ENCODE results near the gene GABRD.

GABRD gene

DNA sequence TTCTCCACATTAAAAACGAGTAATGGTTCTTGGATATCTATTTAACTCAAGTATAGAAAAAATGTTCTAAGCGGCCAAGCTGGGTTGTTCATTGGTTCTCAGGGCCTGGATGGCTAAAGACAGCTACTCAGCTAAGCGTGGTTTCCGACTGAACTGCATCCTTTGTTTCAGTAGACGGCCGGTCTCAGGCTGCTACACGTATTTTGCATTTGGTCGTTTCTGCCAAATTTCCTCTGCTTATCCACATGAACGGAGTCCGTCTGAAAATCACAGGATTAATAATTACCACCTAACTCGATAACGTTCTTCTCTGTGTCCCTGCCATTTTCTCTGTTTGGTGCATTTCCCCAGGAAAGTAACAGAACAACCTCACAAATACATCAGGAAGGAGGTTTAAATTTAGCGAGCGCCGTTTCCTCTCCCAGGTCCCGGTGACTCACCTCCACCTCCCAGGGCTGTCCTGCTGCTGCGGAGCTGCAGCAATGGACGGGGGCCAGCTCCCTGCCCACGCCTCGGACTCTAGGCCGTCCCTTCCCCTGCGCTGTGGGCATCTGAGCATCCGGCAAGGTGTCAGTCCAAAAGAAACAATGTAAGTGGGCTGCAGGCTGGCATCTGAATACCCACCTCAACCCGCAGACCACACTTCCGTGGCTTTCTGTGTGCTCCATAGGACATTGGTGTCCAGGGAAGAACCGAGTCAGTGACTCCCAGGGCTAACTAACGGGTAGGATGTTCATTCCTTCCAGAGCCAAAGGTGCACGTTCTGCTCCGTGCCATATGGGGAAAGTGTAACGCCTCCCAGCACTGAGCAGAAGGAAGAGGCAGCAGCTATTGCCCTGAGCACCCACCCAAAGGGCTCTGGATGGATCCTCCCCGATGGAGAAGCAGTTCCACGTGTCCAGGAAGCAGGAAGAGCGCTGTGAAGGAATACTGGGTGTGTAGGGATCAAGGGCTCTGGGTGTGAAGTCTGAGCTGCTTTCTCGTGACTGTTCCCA is 4.1 kb upstream of the GABRD start:
- DNase-seq (ENCODE audit: low read depth in 2 of 3, low spot score in 2 of 3) = no peak

DNA sequence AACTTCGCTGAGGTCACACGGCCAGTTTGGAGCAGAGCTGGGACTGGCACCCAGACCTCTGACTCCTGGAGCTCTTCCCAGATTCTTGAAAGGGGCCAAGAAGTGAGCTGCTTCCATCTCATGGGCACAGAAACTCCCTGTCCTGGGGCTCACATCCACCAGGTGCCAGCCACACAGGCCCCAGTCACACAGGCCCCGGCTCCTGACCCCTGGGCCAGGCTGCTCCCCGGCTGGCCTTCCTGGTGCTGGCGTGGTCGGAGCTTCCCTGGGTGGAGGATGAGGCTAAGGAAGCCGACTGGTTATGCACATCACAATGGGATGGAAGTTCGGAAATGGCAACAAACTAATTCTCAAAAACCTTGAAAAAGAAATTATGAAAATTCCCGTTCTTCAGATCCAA is 3.0 kb upstream of the GABRD start:
- DNase-seq (ENCODE audit: low read depth in 2 of 3, low spot score in 2 of 3) = no peak

DNA sequence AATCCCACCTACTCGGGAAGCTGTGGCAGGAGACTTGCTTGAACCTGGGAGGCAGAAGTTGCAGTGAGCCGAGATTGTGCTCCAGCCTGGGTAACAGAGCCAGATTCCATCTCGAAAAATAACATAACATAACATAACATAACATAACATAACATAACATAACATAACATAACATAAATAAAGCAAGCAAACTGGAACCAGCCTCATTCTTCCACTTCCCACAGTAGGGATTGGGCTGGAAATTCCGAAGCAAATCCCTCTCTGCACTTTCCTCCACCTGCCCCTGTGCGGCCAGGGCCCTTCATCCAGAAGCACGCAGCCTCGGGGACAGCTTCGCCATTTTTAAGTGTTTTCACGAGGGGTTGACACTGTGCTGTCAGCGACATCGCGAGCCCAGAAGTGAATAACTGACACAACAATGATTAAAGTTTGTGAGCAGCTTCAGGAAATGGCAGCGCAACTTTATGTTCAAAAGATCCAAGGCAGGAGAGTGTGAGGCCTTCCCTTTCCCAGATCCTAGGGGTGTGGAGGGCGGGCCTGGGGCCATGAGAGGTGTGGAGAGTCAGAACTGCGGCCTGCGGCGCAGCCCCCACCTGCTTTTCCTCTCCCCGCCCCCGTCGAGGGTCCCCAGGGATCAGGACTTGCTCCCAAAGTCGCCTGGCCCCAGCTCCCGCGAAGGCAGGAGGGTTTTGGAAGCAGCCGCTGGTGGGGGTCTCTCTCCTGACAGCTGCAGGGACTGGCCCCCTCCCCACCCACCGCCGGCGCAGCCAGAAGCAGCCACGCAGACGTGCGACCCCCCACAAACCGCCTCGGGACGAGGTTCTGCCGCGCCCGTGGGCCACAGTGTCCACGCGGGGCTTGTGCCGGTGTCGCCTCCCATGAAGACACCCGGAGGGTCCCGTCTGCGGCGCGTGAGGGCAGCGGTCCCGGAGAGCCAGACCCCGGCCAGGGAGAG is 651 bp upstream of the GABRD start:
- DNase-seq (ENCODE audit: low read depth in 2 of 3, low spot score in 2 of 3) = no peak

DNA sequence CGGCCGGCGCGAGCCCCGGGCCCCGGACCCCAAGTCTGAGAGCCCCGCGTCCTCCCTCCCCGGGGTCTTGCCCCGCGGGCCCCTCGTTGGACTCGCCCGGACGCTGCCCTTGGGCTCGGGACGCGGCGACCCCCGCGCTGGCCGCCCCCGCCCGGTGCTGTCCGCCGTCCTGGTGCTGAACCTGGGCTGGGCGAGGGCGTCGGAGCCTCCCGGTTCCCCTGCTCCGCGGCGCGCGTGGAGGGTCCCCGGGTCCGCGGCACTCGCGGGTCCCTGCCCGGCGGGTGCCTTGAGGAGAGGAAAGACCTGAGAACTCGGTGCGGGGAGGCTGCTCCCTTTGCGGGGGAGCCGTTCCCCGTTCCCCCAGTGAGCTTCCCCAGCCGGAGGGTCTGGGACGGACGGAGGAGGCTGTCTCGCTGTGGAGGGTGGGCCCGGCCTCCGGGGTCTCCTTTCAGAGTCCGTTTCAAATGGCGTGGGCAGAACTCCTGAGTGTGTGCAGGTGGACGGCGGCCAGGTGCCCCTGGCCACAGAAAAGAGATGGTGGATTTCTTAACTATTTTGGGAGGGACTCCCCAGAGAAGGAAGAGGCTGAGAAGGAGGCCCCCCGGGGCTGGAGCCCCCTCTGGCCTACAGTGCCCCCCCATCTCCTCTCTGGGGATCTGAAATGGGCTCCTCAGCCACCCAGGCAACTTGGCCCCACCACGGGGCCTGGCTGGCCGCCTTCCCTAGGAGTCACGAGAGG is 595 bp downstream of the GABRD start:
- no peak for DNase-seq (ENCODE audit: low read depth in 2 of 3, low spot score in 2 of 3)

DNA sequence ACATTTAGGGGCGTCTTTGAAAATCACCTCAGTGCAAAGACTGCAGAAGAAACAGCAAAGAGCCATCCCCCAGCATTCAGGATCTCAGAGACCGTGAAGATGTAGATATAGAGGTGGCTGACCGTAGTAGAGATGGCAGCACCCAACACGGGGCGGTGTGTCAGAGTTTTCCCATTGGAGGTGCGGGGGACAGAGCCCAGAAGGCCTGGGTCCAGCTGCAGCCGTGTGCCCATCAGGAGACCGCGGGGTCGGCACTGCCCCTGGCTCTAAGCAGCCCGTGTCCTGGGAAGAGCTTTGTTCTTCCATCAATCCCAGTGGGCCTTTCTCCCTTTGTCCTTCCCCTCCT is 1.1 kb downstream of the GABRD start:
- no peak for DNase-seq (ENCODE audit: low read depth in 2 of 3, low spot score in 2 of 3)

DNA sequence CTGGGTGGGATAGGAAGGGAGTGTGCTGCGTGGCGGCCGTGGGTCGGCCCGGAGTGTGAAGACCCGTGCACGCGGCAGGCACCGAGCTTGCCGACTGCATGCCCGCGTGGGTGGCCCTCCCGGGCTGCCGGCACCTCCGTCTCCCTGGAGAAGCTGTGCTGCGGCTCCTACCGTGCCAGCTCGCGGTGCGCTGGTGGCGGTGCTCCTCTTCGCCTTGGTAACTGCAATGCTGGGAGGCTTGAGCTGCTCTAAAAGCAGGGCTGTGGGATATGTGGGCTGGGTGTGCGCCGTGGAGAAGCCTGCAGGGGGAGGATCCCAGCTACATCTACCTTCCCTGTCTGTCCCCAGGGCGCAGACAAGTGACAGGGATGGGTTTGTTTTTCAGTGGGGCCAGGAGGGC is 2.4 kb downstream of the GABRD start:
- DNase-seq (ENCODE audit: low read depth in 2 of 3, low spot score in 2 of 3) = no peak

DNA sequence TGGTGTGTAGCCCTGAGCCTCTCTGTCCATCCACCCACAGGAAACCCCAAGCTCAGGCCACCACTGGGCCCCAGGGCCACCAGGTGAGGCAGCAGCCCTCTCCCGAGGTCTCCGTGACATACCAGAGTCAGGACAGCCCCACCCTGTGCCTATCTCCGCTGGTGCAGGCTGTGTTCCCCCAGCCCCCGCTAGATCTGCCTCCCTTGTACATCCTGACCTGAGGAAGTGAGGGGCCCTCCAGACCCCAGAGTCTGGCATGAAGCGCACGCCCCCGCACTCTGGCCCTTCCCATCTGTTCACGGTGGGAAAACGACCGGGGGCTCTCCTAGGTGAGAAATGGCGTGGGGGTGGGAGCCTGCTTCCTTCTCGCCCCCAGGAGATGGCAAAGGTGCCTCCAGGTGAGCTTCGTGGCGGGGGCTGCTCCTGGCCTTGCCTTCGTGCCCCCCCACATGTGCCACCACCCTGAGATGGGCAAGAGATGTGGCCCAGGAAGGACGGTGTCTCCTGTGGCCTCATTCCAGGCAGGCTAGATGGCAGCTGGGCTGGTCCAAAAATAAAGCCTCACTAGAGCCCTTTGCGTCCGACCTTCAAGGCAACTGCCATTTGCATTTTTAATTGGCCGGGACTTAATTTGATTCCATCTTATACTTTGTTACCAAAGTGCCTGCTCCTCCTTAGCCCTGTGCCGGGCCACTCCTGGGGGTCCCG is 3.1 kb downstream of the GABRD start:
- DNase-seq (ENCODE audit: low read depth in 2 of 3, low spot score in 2 of 3) = no peak

DNA sequence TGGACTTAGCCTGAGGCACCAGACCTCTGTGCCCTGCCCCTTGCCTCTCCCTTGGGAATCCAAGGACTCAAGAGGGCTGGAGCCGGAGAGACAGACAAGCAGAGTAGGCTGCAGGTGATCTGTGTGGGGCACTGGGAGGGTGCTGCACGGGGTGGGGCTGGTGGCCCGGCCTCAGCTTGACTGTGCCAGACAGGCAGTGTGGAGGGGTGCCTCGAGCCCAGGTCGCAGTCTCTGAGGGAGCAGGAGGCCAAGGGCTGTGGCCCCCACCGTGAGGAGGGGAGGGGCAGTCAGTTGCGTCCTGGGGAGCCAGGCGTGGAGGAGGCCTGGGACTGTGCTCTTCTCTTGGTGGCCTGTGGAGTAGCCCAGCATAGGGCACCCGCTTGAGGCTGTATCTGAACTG is 4.0 kb downstream of the GABRD start:
- DNase-seq (ENCODE audit: low read depth in 2 of 3, low spot score in 2 of 3) = no peak

DNA sequence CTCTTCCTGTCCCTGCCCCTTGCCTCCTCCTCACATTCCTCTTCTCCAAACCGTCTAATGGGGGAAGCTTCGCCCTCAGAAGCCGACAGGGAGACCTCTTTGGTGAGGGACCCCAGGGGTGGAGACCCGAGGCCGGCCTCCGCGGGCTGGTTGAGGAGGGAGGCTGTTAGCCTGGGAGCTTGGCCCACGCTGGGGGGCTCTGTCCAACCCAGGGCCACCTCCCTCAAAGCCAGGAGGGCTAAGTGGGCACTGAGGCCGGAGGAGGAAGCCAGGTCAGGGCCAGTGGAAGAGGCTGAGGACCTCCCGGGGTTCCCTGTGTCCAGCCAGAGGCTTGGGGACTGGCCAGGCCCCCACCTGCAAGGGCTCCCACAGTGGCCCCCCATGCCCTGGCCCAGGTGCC is 5.3 kb downstream of the GABRD start:
- DNase-seq (ENCODE audit: low read depth in 2 of 3, low spot score in 2 of 3) = no peak

DNA sequence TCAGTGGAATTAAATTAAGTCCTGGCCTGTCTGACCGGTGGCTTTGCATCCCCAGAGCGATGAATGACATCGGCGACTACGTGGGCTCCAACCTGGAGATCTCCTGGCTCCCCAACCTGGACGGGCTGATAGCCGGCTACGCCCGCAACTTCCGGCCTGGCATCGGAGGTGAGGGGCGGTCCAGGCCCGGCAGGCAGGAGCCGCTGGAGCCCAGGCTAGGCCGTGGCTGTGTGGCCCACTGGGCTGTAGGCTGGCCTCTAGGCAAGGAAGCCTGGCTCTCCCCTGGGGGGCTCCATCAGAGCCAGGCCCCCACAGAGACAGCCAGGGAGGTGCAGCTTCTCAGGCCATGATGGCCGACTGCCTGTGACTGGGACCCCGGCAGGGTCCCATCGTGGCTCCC is 5.7 kb downstream of the GABRD start:
- no peak for DNase-seq (ENCODE audit: low read depth in 2 of 3, low spot score in 2 of 3)

DNA sequence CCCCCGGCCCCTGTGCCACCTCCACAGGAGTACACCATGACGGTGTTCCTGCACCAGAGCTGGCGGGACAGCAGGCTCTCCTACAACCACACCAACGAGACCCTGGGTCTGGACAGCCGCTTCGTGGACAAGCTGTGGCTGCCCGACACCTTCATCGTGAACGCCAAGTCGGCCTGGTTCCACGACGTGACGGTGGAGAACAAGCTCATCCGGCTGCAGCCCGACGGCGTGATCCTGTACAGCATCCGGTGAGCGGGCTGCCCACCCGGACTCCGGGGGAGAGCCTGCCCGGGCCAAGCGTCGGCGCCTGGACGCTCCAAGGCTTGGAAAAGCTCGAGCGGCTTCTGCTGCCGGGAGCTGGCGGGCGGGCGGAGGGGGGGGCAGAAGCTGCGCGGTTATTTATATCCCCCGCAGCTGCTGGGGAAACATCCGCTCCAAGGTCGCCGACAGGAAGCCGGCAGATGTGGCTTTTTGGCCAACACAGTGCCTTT is 6.4 kb downstream of the GABRD start:
- DNase-seq (ENCODE audit: low read depth in 2 of 3, low spot score in 2 of 3) = no peak

DNA sequence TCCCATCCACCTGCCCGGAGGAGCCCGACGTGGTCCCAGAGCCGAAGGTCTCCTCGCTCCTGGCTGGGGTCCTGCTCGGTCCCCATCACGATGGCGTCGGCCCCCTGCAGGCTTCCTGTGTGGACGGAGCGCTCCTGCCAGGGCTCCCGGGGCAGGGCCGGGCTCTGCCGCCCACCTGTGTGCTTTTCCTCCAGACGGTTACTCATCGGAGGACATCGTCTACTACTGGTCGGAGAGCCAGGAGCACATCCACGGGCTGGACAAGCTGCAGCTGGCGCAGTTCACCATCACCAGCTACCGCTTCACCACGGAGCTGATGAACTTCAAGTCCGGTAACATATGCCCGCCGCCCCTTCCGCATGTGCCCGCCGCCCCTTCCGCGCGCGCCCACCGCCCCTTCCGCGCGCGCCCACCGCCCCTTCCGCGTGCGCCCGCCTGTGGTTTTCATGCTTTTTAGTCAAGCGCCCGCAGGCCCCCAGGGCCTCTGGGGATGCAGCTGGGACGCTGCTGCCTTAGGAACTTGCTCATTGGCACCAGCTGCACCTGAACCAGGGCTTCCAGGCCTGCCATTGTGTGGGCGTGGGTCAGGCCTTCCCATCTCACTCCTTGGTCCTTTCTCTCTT is 8.9 kb downstream of the GABRD start:
- no peak for DNase-seq (ENCODE audit: low read depth in 2 of 3, low spot score in 2 of 3)

DNA sequence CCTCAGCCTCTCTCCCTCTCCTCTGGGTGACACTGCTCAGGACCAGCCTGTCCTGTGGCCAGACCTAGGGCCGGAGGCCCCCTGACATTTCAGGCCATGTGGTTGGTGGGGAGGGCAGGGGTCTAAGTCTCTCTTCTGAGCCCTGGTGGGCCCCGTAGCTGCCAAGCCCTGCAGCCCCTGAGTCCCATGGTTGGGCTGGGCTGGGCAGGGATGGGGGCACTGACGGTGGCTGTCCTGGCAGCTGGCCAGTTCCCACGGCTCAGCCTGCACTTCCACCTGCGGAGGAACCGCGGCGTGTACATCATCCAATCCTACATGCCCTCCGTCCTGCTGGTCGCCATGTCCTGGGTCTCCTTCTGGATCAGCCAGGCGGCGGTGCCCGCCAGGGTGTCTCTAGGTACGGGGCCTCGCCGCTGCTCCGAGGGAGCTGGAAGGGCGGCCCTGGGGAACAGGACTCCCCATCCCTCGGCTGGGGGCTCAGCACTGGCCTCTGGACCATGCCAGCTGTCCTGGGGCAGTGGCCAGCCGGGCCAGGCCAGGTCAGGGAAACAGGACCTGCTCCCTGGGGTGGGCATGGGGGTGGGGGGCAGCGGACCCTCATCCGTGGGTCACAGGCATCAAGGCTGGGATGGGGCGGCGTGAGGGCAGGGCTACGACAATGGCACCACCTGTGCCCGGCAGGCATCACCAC is 9.9 kb downstream of the GABRD start:
- DNase-seq (ENCODE audit: low read depth in 2 of 3, low spot score in 2 of 3) = no peak

DNA sequence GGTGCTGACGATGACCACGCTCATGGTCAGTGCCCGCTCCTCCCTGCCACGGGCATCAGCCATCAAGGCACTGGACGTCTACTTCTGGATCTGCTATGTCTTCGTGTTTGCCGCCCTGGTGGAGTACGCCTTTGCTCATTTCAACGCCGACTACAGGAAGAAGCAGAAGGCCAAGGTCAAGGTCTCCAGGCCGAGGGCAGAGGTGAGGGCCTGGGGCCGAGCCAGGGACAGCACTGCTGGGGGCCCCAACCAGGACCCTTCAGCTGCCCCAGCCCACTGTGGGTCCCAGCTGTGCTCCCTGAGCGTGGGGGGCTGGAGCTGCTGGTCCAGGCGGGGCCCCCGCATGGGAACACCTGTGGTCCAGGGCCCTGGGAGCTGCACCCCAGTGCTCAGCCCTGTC is 10.4 kb downstream of the GABRD start:
- DNase-seq (ENCODE audit: low read depth in 2 of 3, low spot score in 2 of 3) = no peak

DNA sequence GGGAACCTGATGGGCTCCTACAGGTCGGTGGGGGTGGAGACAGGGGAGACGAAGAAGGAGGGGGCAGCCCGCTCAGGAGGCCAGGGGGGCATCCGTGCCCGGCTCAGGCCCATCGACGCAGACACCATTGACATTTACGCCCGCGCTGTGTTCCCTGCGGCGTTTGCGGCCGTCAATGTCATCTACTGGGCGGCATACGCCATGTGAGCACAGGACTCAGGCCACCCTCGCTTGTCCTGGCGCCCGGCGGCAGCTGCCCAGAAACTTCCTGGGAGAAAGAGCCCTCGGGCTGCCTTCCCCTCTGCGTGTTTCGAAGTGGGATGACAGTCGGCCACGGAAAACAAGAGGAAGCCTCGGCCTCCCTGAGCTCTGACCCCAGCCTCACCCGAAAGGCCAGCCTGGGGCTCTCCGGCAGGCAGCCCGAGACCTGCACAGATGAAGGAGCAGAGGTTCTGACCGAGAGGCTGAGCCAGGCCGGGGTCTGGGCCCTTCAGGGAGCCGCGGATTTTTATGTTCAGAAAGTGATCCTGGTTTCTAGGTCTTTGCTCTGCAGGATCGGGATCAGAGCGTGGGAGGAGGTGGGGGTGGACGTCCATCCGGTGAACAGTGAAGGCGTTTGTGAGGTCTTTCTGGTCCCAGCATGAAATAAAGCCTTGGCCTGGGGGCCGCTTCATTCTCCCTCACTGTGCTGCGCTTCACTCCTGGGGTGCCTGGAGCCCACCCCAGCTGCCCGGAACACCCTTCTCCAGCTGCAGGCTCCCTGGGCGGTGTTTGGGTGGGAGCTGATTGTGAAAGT is 11.1 kb downstream of the GABRD start:
- DNase-seq (ENCODE audit: low read depth in 2 of 3, low spot score in 2 of 3) = no peak

DNA sequence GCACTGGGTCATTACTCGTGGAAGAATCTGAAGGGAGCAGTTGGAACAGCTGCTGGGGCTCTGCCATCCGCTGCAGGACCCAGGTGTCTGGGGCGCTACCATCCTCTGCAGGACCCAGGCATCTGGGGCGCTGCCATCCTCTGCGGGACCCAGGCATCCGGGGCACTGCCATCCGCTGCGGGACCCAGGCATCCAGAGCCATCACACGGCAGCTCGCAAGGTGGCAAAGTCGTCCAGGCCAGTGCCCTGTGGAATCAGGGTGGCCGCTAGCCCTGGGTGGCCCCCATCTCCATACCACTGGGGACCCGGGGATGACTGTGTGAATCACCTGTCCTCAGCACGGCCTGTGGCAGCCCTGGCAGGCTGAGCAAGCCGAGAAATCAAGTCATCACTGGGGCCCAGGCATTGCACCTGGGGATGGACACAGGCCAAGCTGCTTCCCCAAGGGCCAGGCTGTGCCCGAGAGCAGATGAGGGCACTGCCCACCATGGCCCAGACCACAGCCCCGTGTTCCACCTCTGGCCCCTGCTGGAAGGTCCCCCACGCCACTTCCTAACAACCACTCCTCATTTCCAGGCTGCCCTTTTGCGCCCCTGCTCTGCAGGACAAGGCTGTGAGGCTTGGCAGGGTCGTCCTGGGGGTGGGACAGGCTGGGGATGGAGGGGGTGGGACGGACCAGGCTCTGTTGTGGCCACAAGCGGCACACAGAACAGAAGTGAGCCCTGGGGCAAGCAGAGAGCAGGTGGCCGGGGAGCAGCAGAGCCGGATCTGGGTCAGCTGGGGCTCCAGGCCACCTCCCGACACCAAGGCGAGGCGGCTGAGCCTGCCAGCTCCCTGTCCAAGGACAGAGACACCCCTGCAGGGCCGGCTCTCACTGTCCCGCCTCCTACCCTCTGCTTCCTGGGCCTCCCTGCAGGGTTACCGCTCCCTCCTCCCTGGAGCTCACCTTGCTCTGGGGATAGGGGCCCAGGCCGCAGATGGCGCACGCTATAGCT is 12.7 kb downstream of the GABRD start:
- no peak for DNase-seq (ENCODE audit: low read depth in 2 of 3, low spot score in 2 of 3)

DNA sequence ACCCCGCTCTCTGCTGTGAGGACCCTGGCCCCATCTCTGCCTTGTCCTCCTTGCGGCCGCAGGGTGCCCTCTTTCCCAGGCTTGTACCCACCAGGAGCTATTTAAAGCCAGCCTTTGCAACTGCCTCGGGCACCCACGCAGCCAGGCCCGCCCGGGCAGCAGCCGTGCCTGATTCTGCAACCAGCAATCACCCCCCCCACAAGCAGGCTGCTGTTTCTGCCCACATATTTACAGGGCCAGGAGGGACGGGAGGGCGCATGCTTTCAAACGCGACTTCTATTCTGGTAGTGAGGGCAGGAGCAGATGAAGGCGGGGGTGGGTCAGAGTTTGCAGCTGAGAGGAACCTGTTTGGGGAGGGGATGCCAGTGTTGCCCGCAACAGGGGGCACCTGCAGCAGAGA is 13.6 kb downstream of the GABRD start:
- DNase-seq (ENCODE audit: low read depth in 2 of 3, low spot score in 2 of 3) = no peak

DNA sequence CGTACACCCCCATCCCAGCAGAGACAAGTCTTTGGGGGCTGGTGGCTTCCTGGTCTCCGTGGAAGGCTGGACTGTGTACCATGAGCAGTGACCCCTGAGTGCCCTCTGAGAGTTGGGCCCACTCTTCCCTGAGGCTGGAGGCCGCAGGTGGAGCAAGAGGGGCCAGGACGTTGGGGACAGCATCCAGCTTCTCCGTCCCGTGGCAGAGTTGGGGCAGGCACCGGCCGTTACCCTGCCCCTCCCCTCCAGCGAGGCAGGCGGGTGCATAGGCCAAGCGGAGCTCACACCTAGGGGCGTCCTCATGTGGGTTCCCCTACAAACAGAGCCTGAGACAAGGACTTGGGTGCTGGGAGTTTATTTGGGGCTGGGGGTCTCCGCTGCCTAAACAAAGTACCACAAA is 14.0 kb downstream of the GABRD start:
- no peak for DNase-seq (ENCODE audit: low read depth in 2 of 3, low spot score in 2 of 3)
